Measurements from ENCODE around the gene ORAI1.

GRCh38 chr12:121577443-121578180 is 48.7 kb upstream of the ORAI1 start:
- no peak for TF ChIP-seq CTCF (IDR thresholded peaks at IDR 0.05)
- TF ChIP-seq POLR2A (IDR thresholded peaks at IDR 0.05; ENCODE audit: low read depth), result no peak
- no peak for TF ChIP-seq EP300 (IDR thresholded peaks at IDR 0.05)
